HG02943 (cell line): ENCODE measurements around the gene TMEM255B.
"Not testable (repeated sequence)": the region's sequence is repeated elsewhere in the genome, so short reads cannot be mapped to it uniquely, and the experiment has no call there.

Source experiments
- ATAC-seq: cut with Tn5 transposase; IDR thresholded peaks from one replicate; pipeline ENCODE4 v1.9.1; 2021; ENCODE audit warnings: mild to moderate bottlenecking, low read depth, moderate library complexity; ENCODE audit not compliant: unreplicated experiment

Gene TMEM255B

DNA sequence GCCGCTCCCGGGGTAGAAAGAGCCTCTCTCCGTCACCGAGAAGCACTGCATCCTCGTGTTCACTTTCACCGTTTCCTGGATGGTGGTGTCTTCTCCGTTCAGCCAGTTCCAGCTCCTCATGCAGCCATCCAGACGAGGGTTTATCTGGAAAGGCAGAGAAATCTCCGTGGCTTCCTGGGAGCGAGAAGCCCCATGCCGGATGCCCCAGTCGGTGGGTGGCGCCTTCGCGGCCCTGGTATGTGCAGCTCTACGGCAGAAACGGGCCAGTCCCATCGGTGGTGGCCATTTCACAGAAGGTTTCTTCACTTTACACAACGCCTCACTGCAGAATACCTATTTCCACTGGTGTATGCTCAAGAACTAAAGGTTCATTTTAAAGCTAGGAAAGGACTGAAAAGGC, 68.0 kb downstream of the TMEM255B start:
- ATAC-seq = no peak

GRCh38 chr13:113828282-113828825, 69.3 kb downstream of the TMEM255B start:
- no peak for ATAC-seq

DNA sequence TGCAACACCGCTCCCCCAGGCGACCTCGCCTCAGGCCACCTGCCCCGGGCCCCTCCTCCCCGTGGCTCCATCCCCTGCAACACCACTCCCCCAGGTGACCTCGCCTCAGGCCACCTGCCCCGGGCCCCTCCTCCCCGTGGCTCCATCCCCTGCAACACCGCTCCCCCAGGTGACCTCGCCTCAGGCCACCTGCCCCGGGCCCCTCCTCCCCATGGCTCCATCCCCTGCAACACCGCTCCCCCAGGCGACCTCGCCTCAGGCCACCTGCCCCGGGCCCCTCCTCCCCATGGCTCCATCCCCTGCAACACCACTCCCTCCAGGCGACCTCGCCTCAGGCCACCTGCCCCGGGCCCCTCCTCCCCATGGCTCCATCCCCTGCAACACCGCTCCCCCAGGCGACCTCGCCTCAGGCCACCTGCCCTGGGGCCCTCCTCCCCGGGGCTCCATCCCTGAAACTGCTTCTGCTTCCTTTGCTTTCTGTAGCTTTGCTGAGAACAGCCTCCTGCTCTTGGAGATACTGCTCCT, 71.5 kb downstream of the TMEM255B start:
- not testable (repeated sequence) for ATAC-seq

GRCh38 chr13:113831061-113831460, 72.0 kb downstream of the TMEM255B start:
- ATAC-seq = no peak

DNA sequence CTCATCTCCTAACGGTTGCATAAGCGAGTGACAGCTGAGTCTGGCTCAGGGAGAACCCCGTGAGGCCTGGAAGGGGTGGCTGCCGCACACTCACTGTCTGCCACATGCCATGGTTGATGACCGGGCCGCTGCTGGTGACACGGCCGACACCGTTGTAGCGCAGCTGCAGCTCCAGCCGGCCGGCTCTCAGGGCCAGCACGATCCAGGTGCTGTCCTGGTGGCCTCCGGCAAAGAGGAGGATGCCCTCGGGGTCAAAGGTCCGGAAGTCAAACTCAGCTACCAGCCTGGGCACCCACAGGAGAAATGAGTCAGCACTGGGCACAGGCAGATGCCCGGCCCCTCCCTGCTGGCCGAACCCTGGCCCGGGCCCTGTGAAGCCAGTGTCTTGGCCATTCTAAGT, 73.2 kb downstream of the TMEM255B start:
- ATAC-seq = no peak

- no peak for ATAC-seq
These were observed 73.6 kb downstream of the TMEM255B start for GRCh38 chr13:113832631-113833030.

DNA sequence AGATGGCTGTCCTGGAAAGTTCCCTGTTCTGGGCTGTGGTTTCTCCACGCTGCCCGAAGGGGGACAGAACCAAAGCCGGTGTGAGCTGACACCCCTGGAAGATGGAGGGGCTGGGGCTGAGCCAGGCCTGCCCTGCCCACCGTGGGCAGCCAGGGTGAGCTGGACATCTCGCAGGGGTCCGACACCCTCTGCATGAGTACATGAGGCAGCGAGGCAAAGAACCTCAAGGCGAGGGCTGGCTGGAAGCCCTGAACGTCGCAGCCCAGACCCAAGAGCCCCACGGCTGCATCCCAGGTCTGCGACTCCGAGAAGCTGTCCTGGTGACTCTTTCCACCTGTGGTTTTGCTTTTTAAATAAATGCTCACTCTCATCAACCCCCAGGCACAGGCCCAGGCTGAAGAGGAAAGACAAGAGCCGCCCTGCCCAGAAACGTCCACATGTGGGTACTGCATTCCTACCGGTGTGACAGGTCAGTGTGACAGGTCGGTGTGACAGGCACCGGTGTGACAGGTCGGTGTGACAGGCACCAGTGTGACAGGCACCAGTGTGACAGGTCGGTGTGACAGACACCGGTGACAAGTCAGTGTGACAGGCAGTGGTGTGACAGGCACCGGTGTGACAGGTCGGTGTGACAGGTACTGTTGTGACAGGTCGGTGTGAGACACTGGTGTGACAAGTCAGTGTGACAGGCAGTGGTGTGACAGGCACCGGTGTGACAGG, 74.2 kb downstream of the TMEM255B start:
- ATAC-seq = no peak

DNA sequence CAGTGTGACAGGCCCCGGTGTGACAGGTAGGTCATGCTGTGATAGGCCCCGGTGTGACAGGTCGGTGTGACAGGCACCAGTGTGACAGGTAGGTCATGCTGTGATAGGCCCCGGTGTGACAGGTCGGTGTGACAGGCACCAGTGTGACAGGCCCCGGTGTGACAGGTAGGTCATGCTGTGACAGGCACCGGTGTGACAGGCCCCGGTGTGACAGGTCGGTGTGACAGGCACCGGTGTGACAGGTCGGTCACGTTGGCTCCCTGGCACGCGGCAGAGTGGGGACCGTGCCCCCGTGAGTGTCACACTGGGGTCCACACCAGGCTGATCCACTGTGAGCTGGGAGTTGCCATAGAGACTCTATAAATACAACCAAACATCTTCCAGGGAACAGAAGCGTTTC, 75.0 kb downstream of the TMEM255B start:
- not testable (repeated sequence) for ATAC-seq

GRCh38 chr13:113834496-113835200, 75.6 kb downstream of the TMEM255B start:
- ATAC-seq = no peak

- no peak for ATAC-seq
These were observed 76.6 kb downstream of the TMEM255B start for GRCh38 chr13:113835461-113836270.

DNA sequence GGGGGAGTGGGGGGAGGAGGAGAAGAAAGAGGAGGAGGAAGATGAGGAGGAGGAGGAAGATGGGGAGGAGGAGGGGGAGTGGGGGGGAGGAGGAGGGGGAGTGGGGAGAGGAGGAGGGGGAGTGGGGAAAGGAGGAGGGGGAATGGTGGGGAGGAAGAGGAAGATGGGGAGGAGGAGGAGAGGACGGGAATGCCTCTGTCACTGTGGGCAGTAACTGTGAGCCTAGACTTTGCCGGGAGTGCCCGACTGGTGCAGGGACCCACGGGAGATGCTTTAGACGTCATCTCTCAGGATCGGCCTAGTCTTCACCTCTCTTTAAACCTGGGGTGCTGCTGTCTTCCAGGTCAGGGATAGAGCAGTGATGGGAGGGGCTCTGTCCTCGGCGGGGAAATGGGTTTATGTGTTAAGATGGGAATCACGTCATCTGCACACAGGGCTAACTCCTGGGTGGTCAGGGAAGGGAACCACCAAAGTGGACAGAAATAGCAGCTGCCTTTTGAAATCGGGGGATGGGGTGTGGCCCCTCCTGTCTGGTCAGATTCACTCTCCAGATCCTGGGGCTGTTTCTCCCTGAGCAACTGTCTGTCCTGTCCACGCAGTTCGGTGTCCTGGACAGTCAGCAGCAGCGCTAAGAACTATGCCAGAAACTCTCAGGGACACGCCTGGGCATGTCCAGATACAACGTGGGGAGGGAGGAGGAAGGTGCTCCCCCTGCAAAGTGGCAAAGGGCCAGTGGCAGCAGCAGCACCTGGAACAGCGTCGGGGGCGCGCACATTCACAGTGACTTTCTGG, 77.9 kb downstream of the TMEM255B start:
- no peak for ATAC-seq

DNA sequence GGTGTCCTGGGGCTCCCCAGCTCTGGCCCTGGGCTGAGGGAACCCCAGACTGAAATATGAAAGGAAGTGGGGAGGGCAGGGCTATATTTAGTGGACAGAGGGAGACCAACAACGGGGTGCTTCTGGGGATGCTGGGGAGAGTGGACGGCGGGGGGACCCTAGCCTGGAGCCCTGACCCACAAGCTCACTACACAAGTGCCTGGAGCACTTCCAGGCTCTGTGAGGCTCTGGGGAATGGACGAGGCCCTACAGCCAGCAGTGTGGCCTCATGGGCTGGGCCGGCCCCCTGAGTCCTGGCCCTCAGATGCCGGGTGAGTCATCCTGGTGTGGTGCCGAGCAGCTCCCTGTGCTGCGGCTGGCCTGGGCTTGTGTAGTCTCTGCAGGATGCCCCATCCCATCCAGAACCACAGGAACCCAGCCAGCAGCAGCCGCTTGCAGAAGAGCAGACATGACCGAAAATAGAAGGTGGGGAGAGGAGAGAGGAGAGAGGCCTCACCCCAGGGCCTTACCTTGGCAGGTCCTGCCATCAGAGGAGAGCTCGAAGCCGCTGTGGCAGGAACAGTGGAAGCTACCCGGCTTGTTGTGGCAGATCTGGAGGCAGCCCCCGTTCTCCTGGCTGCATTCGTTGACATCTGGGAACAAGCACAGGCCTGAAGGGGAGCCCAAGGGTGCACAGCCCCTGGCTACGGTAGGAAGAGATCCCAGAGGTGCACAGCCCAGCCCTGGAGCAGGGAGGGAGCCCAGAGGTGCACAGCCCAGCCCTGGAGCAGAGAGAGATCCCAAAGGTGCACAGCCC, 78.7 kb downstream of the TMEM255B start:
- no peak for ATAC-seq

- no peak for ATAC-seq
These were observed 79.7 kb downstream of the TMEM255B start for GRCh38 chr13:113838711-113839201.

GRCh38 chr13:113839536-113840204, 80.6 kb downstream of the TMEM255B start:
- no peak for ATAC-seq

DNA sequence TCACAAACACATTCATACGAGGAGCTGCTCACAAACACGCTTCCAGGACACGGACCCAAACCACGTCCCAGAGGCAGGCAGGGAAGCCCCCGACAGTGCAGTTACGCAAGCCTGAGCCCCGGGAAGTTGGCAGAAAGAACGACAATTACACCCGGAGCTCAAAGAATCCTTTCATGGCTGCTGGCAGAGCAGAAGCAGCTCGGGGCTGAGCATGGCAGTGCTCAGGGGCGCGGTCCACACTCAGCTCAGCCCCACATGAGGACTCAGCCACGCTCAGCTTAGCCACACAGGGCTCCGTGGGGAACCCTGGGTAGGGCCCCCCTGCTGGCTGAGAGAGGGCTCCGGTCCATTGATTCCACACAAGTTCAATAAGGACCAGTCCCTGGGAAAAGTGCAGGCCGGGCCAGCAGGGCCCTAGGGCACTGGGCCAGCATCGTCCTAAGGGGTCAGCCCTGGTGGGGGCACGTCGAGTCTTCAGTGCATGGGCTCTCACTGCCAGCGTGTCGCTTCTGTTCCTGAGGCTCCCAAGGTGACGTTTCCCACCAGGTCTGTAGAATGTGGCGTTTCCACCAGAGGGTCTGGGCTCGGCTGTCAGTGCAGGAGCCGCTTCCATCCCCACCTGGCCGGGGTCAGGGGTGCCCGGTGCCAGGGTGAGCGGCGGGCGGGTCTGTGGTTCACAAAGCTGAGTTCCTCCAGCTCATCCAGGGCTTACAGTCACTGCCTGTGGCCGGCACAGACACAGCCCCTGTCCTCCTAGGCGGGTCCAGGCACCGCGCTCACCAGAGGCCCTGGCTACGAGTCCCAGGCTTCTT, 81.7 kb downstream of the TMEM255B start:
- no peak for ATAC-seq

GRCh38 chr13:113841353-113841650, 82.3 kb downstream of the TMEM255B start:
- no peak for ATAC-seq

GRCh38 chr13:113842336-113843062, 83.5 kb downstream of the TMEM255B start:
- no peak for ATAC-seq
